Stomach (tissue), 4 donors: ENCODE measurements around the gene IL16.

Experiments used
- POLR2A ChIP-seq, 4 donors: fragments of 450-650 bp; IDR thresholded peaks; one replicate each; pipeline ENCODE4 v1.6.1; 2016; ENCODE audit warnings: antibody characterized with exemption in 4 of 4, control low read depth in 2 of 4, mild to moderate bottlenecking in 1 of 4, moderate library complexity in 1 of 4
- POLR2AphosphoS5 ChIP-seq, 3 donors: sonication (generic); formaldehyde crosslinking; IDR thresholded peaks; one replicate each; pipeline ENCODE4 v1.6.1; 2016; ENCODE audit warnings: antibody characterized with exemption in 3 of 3
- TF ChIP-seq, protein P1 (sequence below), 7 experiments: fragments of 450-650 bp in 4 of 7; fragments of 200-600 bp in 3 of 7; sonication (generic) in 3 of 7; IDR thresholded peaks; one replicate each; pipeline ENCODE4 v1.5.1; 2016 to 2019; ENCODE audit warnings: antibody characterized with exemption in 7 of 7, control low read depth in 2 of 7, mild to moderate bottlenecking in 1 of 7

DNA sequence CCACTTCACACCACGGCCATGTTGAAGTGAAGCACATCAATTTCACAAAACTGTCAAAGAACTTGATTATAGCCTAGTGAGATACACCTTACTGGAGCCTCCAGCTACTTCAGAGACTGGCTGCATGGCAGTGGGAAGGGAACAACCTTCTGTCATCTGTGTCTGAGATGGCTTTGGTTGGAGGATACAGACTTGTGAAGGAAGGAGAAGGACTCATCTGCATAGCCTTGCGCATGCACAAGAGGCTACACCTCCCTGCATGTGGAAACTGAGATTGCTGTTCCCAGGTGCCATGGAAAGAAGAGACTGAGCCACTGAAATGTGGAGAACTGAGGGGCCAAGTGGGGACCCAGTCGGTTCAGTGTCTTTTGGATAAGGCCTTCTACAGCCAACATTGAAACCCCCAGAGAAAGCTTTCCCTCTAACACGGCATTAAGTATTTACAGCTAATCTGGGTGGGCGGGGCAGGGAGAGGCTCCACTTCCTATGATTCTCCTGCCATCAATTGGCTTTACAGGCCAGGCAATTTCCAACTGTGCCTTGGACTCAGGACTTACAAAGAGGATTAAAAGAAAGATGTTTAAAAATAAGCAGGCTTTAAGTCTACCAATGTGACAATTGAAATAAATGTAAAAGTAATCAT is 58.8 kb downstream of the IL16 start:
- TF ChIP-seq, protein P1, sequence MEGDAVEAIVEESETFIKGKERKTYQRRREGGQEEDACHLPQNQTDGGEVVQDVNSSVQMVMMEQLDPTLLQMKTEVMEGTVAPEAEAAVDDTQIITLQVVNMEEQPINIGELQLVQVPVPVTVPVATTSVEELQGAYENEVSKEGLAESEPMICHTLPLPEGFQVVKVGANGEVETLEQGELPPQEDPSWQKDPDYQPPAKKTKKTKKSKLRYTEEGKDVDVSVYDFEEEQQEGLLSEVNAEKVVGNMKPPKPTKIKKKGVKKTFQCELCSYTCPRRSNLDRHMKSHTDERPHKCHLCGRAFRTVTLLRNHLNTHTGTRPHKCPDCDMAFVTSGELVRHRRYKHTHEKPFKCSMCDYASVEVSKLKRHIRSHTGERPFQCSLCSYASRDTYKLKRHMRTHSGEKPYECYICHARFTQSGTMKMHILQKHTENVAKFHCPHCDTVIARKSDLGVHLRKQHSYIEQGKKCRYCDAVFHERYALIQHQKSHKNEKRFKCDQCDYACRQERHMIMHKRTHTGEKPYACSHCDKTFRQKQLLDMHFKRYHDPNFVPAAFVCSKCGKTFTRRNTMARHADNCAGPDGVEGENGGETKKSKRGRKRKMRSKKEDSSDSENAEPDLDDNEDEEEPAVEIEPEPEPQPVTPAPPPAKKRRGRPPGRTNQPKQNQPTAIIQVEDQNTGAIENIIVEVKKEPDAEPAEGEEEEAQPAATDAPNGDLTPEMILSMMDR (IDR thresholded peaks at IDR 0.05): no peak
- no peak for TF ChIP-seq POLR2A (IDR thresholded peaks at IDR 0.05)
- TF ChIP-seq POLR2AphosphoS5 (IDR thresholded peaks at IDR 0.05): no peak
